GM18873 (cell line): ENCODE results near the gene CRMP1.
"Not testable (repeated sequence)": the region's sequence is repeated elsewhere in the genome, so short reads cannot be mapped to it uniquely, and the experiment has no call there.

Experiments used
- ATAC-seq: cut with Tn5 transposase; IDR thresholded peaks from one replicate; pipeline ENCODE4 v1.9.1; 2021; ENCODE audit warnings: mild to moderate bottlenecking, moderate library complexity, moderate number of reproducible peaks; ENCODE audit not compliant: unreplicated experiment, low FRiP score

Gene CRMP1

GRCh38 chr4:5826437-5827107 is 66.3 kb downstream of the CRMP1 start:
- ATAC-seq, result no peak

DNA sequence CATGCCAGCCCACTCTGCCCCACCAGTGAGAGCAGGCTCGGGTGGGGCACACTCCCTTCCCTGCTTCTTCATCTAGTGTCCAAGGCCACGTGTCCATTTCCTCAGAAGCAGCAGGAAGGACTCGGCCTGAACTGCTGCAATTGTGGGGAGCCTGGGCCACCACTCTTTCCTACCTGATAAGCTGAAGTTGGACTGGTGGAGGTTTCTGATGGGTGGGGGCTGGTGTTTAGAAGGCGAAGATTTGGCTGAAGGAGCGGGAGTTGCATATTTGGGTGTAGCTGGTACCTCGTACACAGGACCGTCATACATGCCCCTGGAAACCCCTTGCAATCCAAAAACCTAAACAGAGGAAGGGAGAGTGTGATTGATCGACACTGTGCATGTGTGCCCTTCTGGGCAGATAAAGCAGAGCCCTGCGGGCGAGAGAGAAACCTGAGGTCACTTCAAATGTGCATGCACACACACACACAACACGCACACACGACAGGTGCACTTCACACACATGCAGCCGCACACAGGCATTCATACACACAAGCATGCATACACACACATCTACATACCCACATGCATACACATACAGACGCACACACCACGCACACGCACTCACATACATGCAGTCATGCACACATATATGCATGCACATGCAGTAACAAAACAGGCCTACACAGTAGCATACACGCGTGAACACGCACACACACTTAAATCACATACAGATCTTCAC is 67.4 kb downstream of the CRMP1 start:
- ATAC-seq, result no peak

- ATAC-seq, result no peak
These were observed 68.3 kb downstream of the CRMP1 start for GRCh38 chr4:5824635-5825034.

GRCh38 chr4:5824227-5824626 is 68.7 kb downstream of the CRMP1 start:
- no peak for ATAC-seq

- no peak for ATAC-seq
These were observed 69.2 kb downstream of the CRMP1 start for GRCh38 chr4:5823542-5824211.

- no peak for ATAC-seq
These were observed 70.3 kb downstream of the CRMP1 start for GRCh38 chr4:5822619-5823018.

DNA sequence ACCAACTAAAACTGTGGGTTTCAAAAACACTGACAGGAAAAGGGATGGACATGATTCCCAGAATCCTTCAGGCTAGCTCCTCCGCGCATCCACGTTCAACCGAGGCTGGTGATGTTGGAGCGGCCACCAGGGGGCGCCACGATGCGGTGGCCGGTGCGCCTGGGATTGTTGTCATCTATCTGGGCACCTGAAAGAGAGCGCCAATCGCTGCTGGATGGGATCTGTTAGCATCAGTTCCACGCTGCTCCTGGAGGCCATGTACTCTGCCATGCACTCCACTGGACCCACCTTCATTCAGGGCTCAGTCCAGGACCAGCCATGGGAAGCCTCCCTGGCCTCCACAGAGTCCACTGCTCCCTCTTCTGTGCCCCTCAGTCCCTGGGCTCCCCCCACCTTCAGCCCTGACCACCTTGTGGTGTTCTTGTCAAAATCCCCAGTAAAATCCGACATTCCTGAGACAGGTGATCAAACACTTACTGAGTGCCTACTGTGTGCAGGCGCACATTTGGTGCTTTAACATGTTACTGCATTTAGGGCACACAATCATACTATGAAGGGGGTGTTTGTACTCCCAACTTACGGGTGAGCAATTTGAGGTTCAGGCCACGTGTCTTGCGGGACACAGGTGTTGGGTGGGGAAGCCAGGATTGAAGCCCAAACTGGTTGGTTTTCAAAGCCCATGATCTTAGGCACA is 71.1 kb downstream of the CRMP1 start:
- no peak for ATAC-seq

DNA sequence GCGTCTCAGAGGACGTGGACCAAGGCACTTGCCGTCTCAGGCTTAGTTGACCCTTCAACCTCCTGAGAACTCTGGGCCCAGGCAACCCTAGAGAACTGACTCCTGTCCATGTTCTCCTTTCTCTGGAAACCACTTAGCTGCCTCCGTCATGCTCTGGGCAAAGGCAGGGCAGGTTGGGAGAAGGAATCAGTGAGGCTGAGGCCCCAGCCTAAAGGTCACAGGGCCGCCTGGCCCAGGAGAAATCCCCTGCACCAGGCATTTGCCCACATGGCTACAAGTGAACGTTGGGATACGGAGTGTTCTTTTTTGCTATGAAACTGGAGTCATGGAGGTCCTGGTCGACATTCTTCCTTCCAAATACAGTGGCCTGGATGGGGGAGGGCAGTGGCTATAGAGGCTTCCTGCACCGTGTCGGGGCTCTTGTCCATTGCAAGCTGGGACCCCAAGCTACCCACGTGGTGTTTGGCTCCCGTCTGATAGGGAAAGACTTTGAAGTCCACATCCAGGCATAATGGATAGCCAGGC is 76.0 kb downstream of the CRMP1 start:
- ATAC-seq, result no peak

GRCh38 chr4:5816101-5816500 is 76.8 kb downstream of the CRMP1 start:
- no peak for ATAC-seq

DNA sequence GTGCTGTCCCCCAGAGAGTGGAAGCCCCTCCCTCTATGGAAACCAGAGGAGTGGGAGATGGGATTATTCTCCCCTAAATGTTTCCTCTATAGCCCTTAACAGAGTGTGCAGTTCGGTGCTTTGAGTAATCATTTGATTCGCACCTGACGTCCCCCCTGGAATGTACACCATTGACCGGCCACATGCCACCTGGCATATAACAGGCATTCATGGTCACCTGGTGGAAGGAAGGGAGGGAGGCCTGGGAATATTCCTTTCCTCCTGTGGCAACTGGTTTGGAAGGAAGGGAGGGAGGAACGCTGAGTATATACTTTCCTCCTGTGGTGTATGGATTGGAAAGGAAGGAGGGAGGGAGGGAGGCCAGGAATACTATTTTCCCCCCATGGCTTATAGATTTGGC is 77.2 kb downstream of the CRMP1 start:
- ATAC-seq, result no peak

GRCh38 chr4:5814421-5814820 is 78.5 kb downstream of the CRMP1 start:
- ATAC-seq, result no peak

DNA sequence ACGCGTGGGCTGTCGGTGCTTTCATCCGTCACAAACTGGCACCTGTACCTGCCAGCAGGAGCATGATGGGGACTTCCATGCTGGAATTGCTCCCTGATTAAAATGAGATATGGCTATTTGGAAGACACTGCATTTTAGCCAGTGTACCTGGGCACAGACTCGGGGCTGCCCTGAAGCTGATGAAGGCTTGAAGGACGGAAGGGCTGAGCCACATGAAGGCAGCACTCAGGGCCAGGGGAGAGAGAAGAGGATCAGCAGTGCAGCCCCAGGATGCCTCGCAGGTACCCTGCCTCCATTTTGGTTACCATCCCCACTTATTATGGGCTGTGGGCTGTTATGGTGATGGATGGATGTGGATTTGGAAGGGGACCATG is 79.0 kb downstream of the CRMP1 start:
- no peak for ATAC-seq

DNA sequence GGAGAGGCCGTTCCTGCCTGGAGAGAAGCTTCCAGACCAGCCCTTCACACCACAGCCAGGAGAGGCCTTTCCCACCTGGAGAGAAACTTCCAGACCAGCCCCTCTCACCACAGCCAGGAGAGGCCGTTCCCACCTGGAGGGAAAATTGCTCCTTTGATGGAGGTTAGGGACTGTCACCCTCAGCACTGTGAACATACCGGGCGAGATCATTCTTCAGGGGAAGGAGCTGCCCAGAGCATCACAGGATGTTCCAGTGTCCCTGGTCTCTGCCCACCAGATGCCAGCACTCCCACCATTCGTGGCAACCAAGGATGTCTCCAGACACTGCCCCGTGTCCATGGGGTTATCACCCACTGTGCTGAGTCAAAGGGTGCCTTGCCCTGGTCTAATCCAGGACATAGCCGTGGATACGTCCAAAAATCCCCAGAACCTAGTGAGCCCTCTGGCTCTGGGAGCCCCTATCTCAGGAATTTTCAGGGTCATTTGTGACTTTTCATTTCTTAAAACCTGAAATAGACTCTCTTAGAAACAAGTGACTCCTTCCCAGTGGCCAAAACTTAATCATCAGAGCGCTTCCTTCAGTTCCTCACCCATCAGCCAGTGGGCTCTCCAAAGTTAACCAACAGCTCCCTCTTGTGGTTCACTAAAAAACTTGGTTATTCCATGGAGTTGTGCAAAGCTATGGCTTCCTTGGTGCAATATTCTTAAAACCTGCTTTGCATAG is 80.2 kb downstream of the CRMP1 start:
- no peak for ATAC-seq

DNA sequence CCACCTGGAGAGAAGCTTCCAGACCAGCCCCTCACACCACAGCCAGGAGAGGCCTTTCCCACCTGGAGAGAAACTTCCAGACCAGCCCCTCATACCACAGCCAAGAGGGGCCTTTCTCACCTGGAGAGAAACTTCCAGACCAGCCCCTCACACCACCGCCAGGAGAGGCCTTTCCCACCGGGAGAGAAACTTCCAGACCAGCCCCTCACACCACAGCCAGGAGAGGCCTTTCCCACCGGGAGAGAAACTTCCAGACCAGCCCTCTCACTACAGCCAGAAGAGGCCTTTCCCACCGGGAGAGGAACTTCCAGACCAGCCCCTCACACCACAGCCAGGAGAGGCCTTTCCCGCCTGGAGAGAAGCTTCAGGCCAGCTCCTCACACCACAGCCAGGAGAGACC is 80.8 kb downstream of the CRMP1 start:
- ATAC-seq, result not testable (repeated sequence)

DNA sequence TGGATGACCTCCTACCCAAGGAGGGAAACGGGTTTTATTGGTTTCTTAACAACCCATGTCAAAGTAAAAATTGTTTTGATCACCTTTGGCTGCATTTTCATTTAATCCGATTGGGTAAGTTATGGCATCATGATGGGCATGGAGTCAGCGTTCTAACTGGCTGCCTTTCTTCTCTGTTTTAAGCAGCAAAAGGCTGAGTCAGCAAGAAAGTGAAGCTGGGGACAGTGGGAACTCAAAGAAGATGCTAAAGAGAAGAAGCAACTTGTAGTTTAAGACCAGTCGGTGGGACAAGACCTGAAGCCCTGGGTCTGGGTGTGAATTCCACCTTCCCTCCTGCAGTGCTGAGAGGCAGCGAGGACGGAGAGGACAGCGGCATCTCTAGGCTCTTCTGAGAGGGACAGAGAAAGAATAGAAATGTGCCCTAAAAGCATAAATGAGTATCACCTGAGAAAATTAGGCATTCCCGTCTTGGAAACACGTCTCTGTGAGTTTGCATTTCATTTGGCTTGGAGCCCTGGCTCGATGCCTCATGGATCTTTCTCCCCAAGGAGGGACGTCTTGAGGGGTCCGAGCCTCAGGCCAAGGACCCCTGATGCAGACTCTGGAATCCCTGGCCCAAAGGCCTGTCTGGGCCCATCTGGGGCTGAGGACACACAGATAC is 82.0 kb downstream of the CRMP1 start:
- ATAC-seq, result no peak

- no peak for ATAC-seq
These were observed 82.7 kb downstream of the CRMP1 start for GRCh38 chr4:5810151-5810550.

GRCh38 chr4:5809216-5809776 is 83.6 kb downstream of the CRMP1 start:
- ATAC-seq, result no peak

GRCh38 chr4:5808081-5808741 is 84.7 kb downstream of the CRMP1 start:
- ATAC-seq, result no peak

DNA sequence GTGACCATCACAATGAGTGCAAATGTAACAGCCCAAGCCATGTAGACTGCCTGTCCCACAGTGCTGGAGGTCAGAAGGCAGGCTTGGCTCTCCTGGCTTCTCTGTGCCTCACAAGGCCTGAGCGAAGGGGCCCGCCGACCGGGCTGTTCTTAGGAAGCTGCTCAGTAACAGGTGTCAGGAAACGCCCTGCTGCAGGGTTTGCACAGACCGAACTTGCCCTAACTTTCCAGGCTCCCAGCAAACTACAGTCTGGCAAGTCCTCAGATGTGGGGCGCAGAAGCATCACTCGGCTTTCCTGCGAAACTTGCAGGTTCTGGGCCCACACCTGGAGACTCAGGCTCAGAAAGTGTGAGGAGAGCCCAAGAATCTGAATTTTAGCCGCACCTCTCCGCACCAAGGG is 87.6 kb downstream of the CRMP1 start:
- no peak for ATAC-seq
